ENCODE results near the gene GARS1.

The GARS1 gene

DNA sequence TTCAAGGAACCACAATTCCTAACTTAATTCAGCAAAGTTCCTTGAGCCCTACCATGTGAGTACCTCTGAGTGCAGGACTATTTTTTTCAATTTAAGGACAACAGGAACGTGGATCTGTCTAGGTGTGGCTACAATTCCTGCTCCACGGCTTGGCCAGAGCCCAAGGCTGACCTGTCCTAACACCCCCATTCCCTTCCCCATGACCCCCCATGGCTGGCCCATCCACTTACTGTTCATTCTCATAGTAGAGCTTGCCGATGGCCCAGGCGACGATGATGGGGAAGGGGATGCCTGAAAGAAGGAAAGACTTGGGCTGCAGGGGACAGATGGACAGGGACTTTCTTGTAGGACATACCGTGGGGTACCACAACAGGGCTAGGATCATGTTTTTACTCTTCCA is 67.2 kb downstream of the GARS1 start:
- H3K4me3 Mint-ChIP-seq, result no peak overlapping the region
- H3K9me3 Mint-ChIP-seq, result no peaks in the 10 kb centered on the region
- DNase-seq, result no peak
- H3K27me3 Mint-ChIP-seq (ENCODE audit: low read depth, poor library complexity), result peaks cover 11% of the 10 kb centered on the region
- H3K4me1 Mint-ChIP-seq, result peaks cover 10% of the 10 kb centered on the region
- H3K27ac Mint-ChIP-seq, result no peak overlapping the region
- TF ChIP-seq, protein P1, sequence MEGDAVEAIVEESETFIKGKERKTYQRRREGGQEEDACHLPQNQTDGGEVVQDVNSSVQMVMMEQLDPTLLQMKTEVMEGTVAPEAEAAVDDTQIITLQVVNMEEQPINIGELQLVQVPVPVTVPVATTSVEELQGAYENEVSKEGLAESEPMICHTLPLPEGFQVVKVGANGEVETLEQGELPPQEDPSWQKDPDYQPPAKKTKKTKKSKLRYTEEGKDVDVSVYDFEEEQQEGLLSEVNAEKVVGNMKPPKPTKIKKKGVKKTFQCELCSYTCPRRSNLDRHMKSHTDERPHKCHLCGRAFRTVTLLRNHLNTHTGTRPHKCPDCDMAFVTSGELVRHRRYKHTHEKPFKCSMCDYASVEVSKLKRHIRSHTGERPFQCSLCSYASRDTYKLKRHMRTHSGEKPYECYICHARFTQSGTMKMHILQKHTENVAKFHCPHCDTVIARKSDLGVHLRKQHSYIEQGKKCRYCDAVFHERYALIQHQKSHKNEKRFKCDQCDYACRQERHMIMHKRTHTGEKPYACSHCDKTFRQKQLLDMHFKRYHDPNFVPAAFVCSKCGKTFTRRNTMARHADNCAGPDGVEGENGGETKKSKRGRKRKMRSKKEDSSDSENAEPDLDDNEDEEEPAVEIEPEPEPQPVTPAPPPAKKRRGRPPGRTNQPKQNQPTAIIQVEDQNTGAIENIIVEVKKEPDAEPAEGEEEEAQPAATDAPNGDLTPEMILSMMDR (IDR thresholded peaks at IDR 0.05), result no peak
- H3K36me3 Mint-ChIP-seq (ENCODE audit: low read depth), result peaks cover 17% of the 10 kb centered on the region

DNA sequence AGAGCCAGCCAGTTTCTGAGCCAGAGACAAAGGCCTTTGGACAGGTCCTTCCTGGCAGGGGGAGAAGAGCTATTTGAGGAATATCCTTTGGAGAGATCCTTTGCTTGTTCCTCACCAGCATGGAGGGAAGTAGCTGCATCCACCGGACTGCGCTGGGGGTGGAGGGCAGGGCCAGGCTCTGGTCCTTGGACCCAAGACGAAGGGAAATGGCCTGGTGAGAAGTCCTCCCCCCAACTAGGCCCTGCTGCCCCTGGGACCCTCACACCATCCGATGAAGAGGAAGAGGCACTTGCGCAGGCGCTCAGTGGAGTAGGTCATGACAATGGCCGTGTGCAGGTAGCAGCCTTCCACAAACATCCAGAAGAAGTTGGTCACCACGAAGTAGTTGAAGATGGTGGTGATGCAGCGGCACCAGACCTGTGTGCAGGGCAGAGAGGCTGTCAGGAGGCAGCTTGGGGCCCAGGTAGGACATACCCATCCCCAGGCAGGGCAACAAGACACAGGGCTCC is 67.8 kb downstream of the GARS1 start:
- Mint-ChIP-seq H3K9me3 (no peaks in the 10 kb centered on the region), H3K27me3 (ENCODE audit: low read depth, poor library complexity) (peaks cover 11% of the 10 kb centered on the region), H3K4me3 (no peak overlapping the region), H3K27ac (no peak overlapping the region), H3K4me1 (peaks cover 4% of the 10 kb centered on the region), H3K36me3 (ENCODE audit: low read depth) (peaks cover 15% of the 10 kb centered on the region)
- TF ChIP-seq, protein P1 (IDR thresholded peaks at IDR 0.05), result no peak
- DNase-seq, result no peak

DNA sequence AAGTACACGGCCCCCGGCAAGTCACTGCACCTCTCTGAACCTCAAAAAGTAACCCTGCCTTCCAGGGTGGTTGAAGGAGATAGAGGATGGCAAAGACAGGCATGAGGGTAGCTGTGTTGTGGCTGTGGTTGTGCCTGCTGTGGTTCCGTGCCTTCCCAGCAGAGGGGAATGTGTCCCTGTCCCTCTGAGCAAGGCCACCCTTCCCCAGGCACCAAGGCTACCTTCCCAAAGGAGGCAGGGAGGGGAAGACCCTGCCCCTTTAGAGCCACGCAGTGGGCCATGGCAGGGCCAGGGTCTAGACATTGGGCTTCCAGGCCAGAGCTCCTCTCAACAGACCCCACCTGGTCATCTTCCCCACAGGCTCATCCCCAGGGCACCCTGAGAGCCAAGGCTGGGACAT is 68.7 kb downstream of the GARS1 start:
- no peak overlapping the region for H3K27ac Mint-ChIP-seq
- no peak for DNase-seq
- TF ChIP-seq, protein P1 (IDR thresholded peaks at IDR 0.05), result no peak
- no peaks in the 10 kb centered on the region for H3K4me1 Mint-ChIP-seq
- no peak overlapping the region for H3K4me3 Mint-ChIP-seq
- no peaks in the 10 kb centered on the region for H3K9me3 Mint-ChIP-seq
- H3K27me3 Mint-ChIP-seq (ENCODE audit: low read depth, poor library complexity), result peaks cover 16% of the 10 kb centered on the region
- H3K36me3 Mint-ChIP-seq (ENCODE audit: low read depth), result peaks cover 6% of the 10 kb centered on the region

DNA sequence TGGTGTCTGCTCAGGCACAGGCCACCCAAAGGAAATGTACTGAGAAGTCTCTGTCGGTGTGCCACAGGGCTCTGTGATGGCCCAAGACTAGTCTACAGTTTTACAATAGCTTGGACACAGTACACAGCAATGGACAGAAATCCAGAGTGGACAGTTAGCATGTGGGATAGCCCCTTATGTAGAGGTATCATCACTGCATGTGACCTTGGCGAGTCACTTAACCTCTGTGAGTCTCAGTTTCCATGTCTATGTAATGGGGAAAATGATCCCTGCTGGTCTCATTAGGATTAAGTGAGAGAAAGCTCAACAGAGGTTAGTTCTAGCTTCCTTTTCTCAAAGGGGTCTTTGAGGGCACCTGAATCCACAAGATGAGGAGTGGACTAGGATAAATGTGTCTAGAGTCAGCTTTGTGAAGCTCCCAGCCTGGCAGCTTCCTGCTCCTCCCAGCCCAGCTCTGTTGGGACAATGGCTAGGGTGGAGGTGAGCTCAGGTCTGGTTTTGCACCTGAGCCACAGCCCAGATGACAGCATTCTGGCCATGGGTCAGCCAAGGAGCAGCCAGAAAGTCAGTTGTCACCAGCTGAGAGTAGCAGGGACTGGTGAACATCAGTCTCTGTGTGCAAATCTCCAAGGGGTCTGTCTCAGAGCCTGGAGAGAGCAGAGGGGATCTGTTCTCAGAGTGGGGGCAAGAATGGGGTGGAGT is 69.7 kb downstream of the GARS1 start:
- DNase-seq, result no peak
- Mint-ChIP-seq H3K4me1 (no peaks in the 10 kb centered on the region), H3K36me3 (ENCODE audit: low read depth) (no peaks in the 10 kb centered on the region), H3K27me3 (ENCODE audit: low read depth, poor library complexity) (peaks cover 16% of the 10 kb centered on the region), H3K27ac (no peak overlapping the region), H3K4me3 (no peak overlapping the region), H3K9me3 (no peaks in the 10 kb centered on the region)
- TF ChIP-seq, protein P1 (IDR thresholded peaks at IDR 0.05), result no peak

DNA sequence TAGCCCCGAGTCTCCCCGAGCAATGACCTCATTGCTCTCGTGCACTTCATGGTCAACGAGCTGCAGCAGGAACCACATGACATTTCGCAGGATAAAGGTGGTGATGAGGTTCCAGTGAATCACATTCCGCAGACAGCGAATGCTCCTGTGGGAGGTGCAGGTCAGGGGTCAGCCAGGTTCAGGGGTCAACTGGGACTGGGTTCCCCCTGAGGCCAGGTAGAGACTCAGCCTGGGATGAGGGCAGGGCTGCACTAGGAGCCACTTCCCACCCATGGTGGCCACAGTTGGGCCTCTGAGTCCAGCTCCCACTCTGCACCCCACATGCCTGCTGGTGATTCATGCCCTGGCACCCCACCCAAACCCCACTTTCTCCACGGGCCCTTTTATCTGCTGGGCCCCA is 70.4 kb downstream of the GARS1 start:
- H3K27me3 Mint-ChIP-seq (ENCODE audit: low read depth, poor library complexity), result peaks cover 16% of the 10 kb centered on the region
- TF ChIP-seq, protein P1 (IDR thresholded peaks at IDR 0.05), result no peak
- no peaks in the 10 kb centered on the region for H3K36me3 Mint-ChIP-seq (ENCODE audit: low read depth)
- no peaks in the 10 kb centered on the region for H3K9me3 Mint-ChIP-seq
- no peak overlapping the region for H3K4me3 Mint-ChIP-seq
- H3K27ac Mint-ChIP-seq, result no peak overlapping the region
- DNase-seq, result no peak
- no peaks in the 10 kb centered on the region for H3K4me1 Mint-ChIP-seq

DNA sequence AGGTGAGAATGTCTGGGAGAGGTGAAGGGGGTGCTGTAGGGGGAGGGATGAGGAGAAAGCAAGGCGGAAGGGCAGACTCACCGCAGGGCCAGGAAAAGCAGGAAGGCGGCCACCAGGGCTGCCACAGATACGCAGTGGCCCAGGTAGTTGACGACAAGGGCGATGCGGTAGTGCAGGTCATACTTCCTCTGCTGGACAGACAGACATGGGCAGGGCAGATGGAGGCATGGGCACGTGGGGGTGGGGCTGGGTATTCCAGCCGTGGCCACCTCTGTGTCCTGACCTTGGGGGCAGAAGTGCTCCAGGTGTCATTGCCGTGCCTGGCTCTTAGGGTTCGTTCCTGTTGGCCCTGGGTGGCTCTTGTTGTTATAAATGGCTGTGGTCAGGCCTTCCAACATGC is 70.8 kb downstream of the GARS1 start:
- TF ChIP-seq, protein P1 (IDR thresholded peaks at IDR 0.05), result no peak
- Mint-ChIP-seq H3K4me1 (no peaks in the 10 kb centered on the region), H3K27me3 (ENCODE audit: low read depth, poor library complexity) (peaks cover 16% of the 10 kb centered on the region), H3K27ac (no peak overlapping the region), H3K36me3 (ENCODE audit: low read depth) (no peaks in the 10 kb centered on the region), H3K4me3 (no peak overlapping the region), H3K9me3 (no peaks in the 10 kb centered on the region)
- DNase-seq, result no peak

All from nephron progenitor cell (in vitro differentiated cells).